Thyroid gland (tissue), 4 donors: Measurements from ENCODE around the gene LDLRAD4. TPM values are rescaled to one million over a fixed set of nuclear protein-coding genes. Genes with fewer than 3 reads are reported as not detected.

Source experiments
- DNase-seq, 2 donors: peaks; one replicate each; pipeline ENCODE4 v3.0.0-alpha.2; 2019
- H3K27ac ChIP-seq, 3 donors: fragments of 200-600 bp; sonication (generic); 1 replicate in 2 of 3; 2 replicates in 1 of 3; pipeline ENCODE4 v1.5.1; 2016 to 2019; ENCODE audit warnings: mild to moderate bottlenecking in 1 of 3, moderate library complexity in 1 of 3
- H3K27me3 ChIP-seq: fragments of 200-600 bp; sonication (generic); one replicate; pipeline ENCODE4 v1.5.1; 2019
- H3K36me3 ChIP-seq, 2 donors: fragments of 200-600 bp; sonication (generic); one replicate each; pipeline ENCODE4 v1.5.1; 2016 to 2019
- H3K4me1 ChIP-seq, 2 donors: fragments of 200-600 bp; sonication (generic); one replicate each; pipeline ENCODE4 v1.5.1; 2017 to 2019
- H3K4me3 ChIP-seq, 3 donors: fragments of 200-600 bp; sonication (generic); replicated peaks in 1 of 3; 1 replicate in 2 of 3; 2 replicates in 1 of 3; pipeline ENCODE4 v1.5.1; 2016; ENCODE audit warnings: mild to moderate bottlenecking in 1 of 3
- H3K9me3 ChIP-seq: fragments of 200-600 bp; sonication (generic); one replicate; pipeline ENCODE4 v1.5.1; 2017
- CTCF ChIP-seq, 6 experiments: fragments of 200-600 bp in 3 of 6; fragments of 450-650 bp in 3 of 6; sonication (generic) in 3 of 6; IDR thresholded peaks; one replicate each; pipeline ENCODE4 v1.5.1; 2016 to 2019; ENCODE audit warnings: antibody characterized with exemption in 6 of 6, mild to moderate bottlenecking in 2 of 6, inconsistent platforms in 1 of 6, moderate library complexity in 1 of 6
- POLR2A ChIP-seq, 2 donors: fragments of 450-650 bp; IDR thresholded peaks; one replicate each; pipeline ENCODE4 v1.6.1; 2017; ENCODE audit warnings: antibody characterized with exemption in 2 of 2, mild to moderate bottlenecking in 2 of 2, moderate library complexity in 1 of 2
- WGBS, 2 donors: methylation state at CpG; one replicate each; pipeline ENCODE4 v1.1.5; 2017; 5-methylcytosine and 5-hydroxymethylcytosine counted together
- intact Hi-C: fragments of 100-400 bp; cut with DNase I; formaldehyde crosslinking; loops from one replicate; pipeline ENCODE4 v1.15.1; 2023
- total RNA-seq, 4 donors: library from RNA; depleted of rRNA; stranded (reverse); fragments of >200 nt; gene quantifications; one replicate each; pipeline ENCODE4 v1.2.3, GENCODE V29; 2016

Gene LDLRAD4
- total RNA-seq, 4 donors from 2014 or later = 23.7 to 35.7 (median 29.7) TPM

DNA sequence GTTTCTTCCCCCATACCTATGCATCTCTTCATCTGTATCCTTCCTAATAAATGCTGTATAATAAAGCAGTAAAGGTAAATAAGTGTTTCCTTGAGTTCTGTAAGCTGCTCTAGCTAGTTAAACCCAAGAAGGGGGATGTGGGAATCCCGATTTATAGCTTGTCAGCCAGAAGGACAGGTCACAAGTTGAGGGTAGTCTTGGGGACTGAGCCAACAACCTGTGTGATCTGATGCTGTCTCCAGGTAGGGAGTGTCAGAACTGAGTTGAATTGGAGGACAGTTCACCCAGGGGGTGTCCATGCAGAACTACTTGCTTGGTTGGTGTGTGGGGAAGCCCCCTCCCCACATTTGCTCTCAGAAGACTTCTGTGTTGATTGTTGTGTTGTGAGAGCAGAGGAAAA, 112.4 kb downstream of the LDLRAD4 start:
- Histone ChIP-seq H3K27ac (no peak overlapping the region), H3K27me3 (no peaks in the 10 kb centered on the region), H3K36me3 (no peaks in the 10 kb centered on the region), H3K4me1 (no peaks in the 10 kb centered on the region), H3K4me3 (no peak overlapping the region), H3K9me3 (no peaks in the 10 kb centered on the region)
- 85 to 87% methylated on average over 1 of the region's 1 CpG for WGBS, 2 donors
- TF ChIP-seq CTCF (IDR thresholded peaks at IDR 0.05) = no peak
- no peak for TF ChIP-seq POLR2A (IDR thresholded peaks at IDR 0.05)
- no peak for DNase-seq
- intact Hi-C loops = no loop called here

DNA sequence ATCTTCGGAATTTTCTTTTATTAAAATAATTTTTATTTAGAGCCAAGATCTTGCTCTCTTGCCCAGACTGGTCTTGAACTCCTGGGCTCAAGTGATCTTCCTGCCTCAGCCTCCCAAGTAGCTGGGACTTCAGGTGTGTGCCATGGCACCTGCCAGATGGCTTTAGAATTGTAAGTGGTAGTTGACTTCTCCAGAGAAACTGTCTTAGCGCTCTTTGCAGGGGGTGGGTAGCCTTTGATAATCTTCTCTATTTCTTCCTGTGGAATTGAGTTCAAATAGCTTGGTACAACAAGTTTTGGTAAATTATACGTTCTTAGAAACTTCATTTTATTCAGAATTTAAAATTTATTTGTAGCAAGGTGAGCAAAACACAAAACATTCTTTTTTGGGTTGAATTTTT, 113.3 kb downstream of the LDLRAD4 start:
- TF ChIP-seq CTCF (IDR thresholded peaks at IDR 0.05) (no peak), POLR2A (IDR thresholded peaks at IDR 0.05) (no peak)
- no peaks in the 10 kb centered on the region for H3K9me3 ChIP-seq
- no peak overlapping the region for H3K4me3 ChIP-seq
- intact Hi-C loops = no loop called here
- no peak for DNase-seq
- no peaks in the 10 kb centered on the region for H3K4me1 ChIP-seq
- no peaks in the 10 kb centered on the region for H3K27me3 ChIP-seq
- no peak overlapping the region for H3K27ac ChIP-seq
- 94 to 95% methylated on average over 3 of the region's 3 CpGs for WGBS, 2 donors
- H3K36me3 ChIP-seq = no peaks in the 10 kb centered on the region

DNA sequence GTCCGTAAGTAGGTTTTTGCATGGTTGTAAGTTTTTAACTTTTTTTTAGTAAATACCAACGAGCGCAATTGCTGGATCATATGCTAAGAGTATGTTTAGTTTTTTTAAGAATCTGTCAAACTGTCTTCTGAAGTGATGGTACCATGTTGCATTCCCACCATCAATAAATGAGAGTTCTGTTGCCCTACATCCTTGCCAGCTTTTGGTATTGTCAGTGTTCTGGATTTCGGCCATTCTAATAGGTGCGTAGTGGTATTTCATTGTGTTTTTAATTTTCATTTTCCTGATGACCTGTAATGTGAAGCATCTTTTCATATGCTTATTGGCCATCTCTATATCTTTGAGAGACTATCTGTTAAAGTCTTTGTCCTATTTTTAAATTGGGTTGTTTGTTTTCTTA, 114.3 kb downstream of the LDLRAD4 start:
- H3K27me3 ChIP-seq = no peaks in the 10 kb centered on the region
- H3K9me3 ChIP-seq = no peaks in the 10 kb centered on the region
- 78 to 79% methylated on average over 5 of the region's 5 CpGs for WGBS, 2 donors
- no peak overlapping the region for H3K27ac ChIP-seq
- TF ChIP-seq POLR2A (IDR thresholded peaks at IDR 0.05) = no peak
- no peak for TF ChIP-seq CTCF (IDR thresholded peaks at IDR 0.05)
- H3K4me3 ChIP-seq = no peak overlapping the region
- intact Hi-C loops = no loop called here
- no peaks in the 10 kb centered on the region for H3K4me1 ChIP-seq
- no peaks in the 10 kb centered on the region for H3K36me3 ChIP-seq
- DNase-seq = no peak

GRCh38 chr18:13335903-13336302, 117.3 kb downstream of the LDLRAD4 start:
- Histone ChIP-seq H3K4me3 (no peak overlapping the region), H3K27me3 (no peaks in the 10 kb centered on the region), H3K27ac (no peak overlapping the region), H3K36me3 (no peaks in the 10 kb centered on the region), H3K9me3 (no peaks in the 10 kb centered on the region), H3K4me1 (no peaks in the 10 kb centered on the region)
- WGBS, 2 donors = 77 to 83% methylated on average over 6 of the region's 6 CpGs
- TF ChIP-seq POLR2A (IDR thresholded peaks at IDR 0.05) = no peak
- TF ChIP-seq CTCF (IDR thresholded peaks at IDR 0.05) = no peak
- DNase-seq = no peak
- intact Hi-C loops = no loop called here

DNA sequence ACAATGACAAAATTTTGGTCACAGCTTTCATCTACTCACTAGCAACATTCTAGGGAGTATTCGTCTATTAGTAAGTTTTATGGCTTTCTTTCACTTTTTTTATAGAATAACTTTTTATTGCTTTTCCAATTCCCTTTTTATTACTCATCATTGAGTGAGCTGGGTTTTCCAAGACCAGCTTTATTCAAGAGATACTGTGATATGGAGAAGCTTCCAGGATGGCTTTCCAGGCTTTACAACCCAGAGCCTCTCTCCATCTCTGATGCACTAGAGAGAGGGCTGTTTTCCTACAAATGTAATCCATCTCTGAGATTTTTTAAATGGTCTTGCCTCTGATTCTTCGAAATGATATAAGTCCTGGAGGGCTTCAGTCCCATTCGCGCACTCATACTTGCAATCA, 118.3 kb downstream of the LDLRAD4 start:
- 94 to 97% methylated on average over 4 of the region's 4 CpGs for WGBS, 2 donors
- TF ChIP-seq CTCF (IDR thresholded peaks at IDR 0.05) (no peak), POLR2A (IDR thresholded peaks at IDR 0.05) (no peak)
- Histone ChIP-seq H3K9me3 (no peaks in the 10 kb centered on the region), H3K27me3 (no peaks in the 10 kb centered on the region), H3K36me3 (no peaks in the 10 kb centered on the region), H3K27ac (no peak overlapping the region), H3K4me1 (no peaks in the 10 kb centered on the region), H3K4me3 (no peak overlapping the region)
- intact Hi-C loops = no loop called here
- no peak for DNase-seq
